ENCODE results near the gene FSD2.

- TF ChIP-seq, protein P1, sequence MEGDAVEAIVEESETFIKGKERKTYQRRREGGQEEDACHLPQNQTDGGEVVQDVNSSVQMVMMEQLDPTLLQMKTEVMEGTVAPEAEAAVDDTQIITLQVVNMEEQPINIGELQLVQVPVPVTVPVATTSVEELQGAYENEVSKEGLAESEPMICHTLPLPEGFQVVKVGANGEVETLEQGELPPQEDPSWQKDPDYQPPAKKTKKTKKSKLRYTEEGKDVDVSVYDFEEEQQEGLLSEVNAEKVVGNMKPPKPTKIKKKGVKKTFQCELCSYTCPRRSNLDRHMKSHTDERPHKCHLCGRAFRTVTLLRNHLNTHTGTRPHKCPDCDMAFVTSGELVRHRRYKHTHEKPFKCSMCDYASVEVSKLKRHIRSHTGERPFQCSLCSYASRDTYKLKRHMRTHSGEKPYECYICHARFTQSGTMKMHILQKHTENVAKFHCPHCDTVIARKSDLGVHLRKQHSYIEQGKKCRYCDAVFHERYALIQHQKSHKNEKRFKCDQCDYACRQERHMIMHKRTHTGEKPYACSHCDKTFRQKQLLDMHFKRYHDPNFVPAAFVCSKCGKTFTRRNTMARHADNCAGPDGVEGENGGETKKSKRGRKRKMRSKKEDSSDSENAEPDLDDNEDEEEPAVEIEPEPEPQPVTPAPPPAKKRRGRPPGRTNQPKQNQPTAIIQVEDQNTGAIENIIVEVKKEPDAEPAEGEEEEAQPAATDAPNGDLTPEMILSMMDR (IDR thresholded peaks at IDR 0.05 in 8 of 11, conservative IDR thresholded peaks at IDR 0.05 in 3 of 11): no peak
- no peak for TF ChIP-seq POLR2A (IDR thresholded peaks at IDR 0.05)
- no peak for TF ChIP-seq POLR2AphosphoS5 (IDR thresholded peaks at IDR 0.05)
Measured at GRCh38 chr15:82820128-82820527, 14.3 kb upstream of the FSD2 start.
